PC-9 (cell line): ENCODE results near the gene TPK1. TPM values are rescaled to one million over a fixed set of nuclear protein-coding genes. Genes with fewer than 3 reads are reported as not detected.

Experiments
- BruUV-seq: library from RNA; stranded (reverse); fragments of 400-500 nt; replicated peaks from 2 replicates; lab custom pipeline; 2021; lab: Mats Ljungman, UMichigan
- CTCF ChIA-PET: fragments of 300-600 bp; sonication (Branson Sonifier 250); formaldehyde crosslinking; loops from one replicate; lab custom pipeline; 2022; ENCODE audit warnings: antibody characterized with exemption; lab: Charles Lee
- POLR2A ChIA-PET: fragments of 300-600 bp; sonication (Branson Sonifier 250); formaldehyde crosslinking; loops from one replicate; lab custom pipeline; 2022; ENCODE audit warnings: antibody characterized with exemption; ENCODE audit not compliant: unreplicated experiment; lab: Charles Lee
- DNase-seq, 2 experiments: peaks; one replicate each; pipeline versions ENCODE4 v3.0.0 to v3.0.0-alpha.2; 2015 to 2022; ENCODE audit warnings: mixed read lengths in 1 of 2
- H2AFZ ChIP-seq: fragments of 200-600 bp; sonication (generic); 2 replicates; pipeline ENCODE4 v1.8.1; 2017; ENCODE audit warnings: antibody characterized with exemption
- H3F3A ChIP-seq: fragments of 200-600 bp; sonication (generic); 2 replicates; pipeline ENCODE4 v1.8.1; 2017; ENCODE audit warnings: antibody characterized with exemption, mild to moderate bottlenecking, low read depth; ENCODE audit not compliant: insufficient read depth
- H3K27ac ChIP-seq: fragments of 200-600 bp; sonication (generic); 2 replicates; pipeline ENCODE4 v1.6.1; 2016; ENCODE audit warnings: mixed run types
- H3K27me3 ChIP-seq: fragments of 200-600 bp; sonication (generic); 2 replicates; pipeline ENCODE4 v1.6.1; 2016; ENCODE audit warnings: low read depth, mixed run types; ENCODE audit not compliant: insufficient read depth
- H3K36me3 ChIP-seq: fragments of 200-600 bp; sonication (generic); 2 replicates; pipeline ENCODE4 v1.6.1; 2016; ENCODE audit warnings: low read depth, mixed run types
- H3K4me1 ChIP-seq: fragments of 200-600 bp; sonication (generic); replicated peaks from 2 replicates; pipeline ENCODE4 v1.6.1; 2016; ENCODE audit warnings: mixed run types; ENCODE audit not compliant: insufficient read depth
- H3K4me2 ChIP-seq: fragments of 200-600 bp; sonication (generic); 2 replicates; pipeline ENCODE4 v1.6.1; 2017; ENCODE audit warnings: mixed run types
- H3K4me3 ChIP-seq: fragments of 200-600 bp; sonication (generic); 2 replicates; pipeline ENCODE4 v1.6.1; 2016; ENCODE audit warnings: mixed run types
- H3K79me2 ChIP-seq: fragments of 200-600 bp; sonication (generic); 2 replicates; pipeline ENCODE4 v1.6.1; 2017; ENCODE audit warnings: low read depth, mixed run types
- H3K9me2 ChIP-seq: fragments of 200-600 bp; sonication (generic); 2 replicates; pipeline ENCODE4 v1.8.1; 2017; ENCODE audit warnings: mild to moderate bottlenecking; ENCODE audit not compliant: insufficient read depth
- H3K9me3 ChIP-seq: fragments of 200-600 bp; sonication (generic); 2 replicates; pipeline ENCODE4 v1.8.1; 2016; ENCODE audit warnings: low read depth; ENCODE audit not compliant: insufficient read depth
- H4K20me1 ChIP-seq: fragments of 200-600 bp; sonication (generic); 2 replicates; pipeline ENCODE4 v1.8.1; 2017; ENCODE audit not compliant: insufficient read depth
- EZH2 ChIP-seq: fragments of 200-600 bp; sonication (generic); IDR thresholded peaks from 2 replicates; pipeline ENCODE4 v1.8.0; 2017; ENCODE audit warnings: antibody characterized with exemption, low read depth
- intact Hi-C: fragments of 100-400 bp; cut with micrococcal nuclease; formaldehyde crosslinking; loops from one replicate; pipeline ENCODE4 v1.10.0; 2022; ENCODE audit not compliant: unreplicated experiment
- total RNA-seq: library from RNA; stranded (reverse); gene quantifications from 2 replicates; pipeline ENCODE4 v1.2.3, GENCODE V29; 2021
- TF ChIP-seq, protein P1 (sequence below): fragments of 200-600 bp; sonication (generic); conservative IDR thresholded peaks from 2 replicates; pipeline ENCODE4 v1.6.1; 2017; ENCODE audit warnings: mixed run types, antibody characterized with exemption, mild to moderate bottlenecking, moderate library complexity

TPK1 gene
- total RNA-seq, 1 experiment from 2014 or later: 0.90 TPM

DNA sequence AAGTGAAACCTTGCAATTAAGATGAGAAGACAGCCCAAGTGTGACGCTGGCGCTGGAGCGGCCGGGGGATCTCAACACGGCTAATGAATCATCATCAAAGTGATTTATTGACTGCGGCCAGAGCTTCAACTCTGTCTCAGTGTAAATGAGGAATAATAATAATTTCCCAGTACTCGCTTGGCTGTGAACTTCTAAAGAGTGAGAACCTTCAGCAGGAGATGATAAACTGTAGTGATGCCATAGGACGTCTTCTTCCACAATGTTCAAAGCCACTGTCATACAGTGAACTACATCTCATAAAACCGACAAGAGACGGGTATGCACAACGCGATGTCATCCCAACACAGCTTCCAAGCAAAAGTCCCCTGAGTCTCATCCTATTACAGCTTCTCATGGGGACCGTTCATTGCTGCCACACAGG, 308.8 kb downstream of the TPK1 start:
- no TSS peak for BruUV-seq
- Histone ChIP-seq H3F3A (no peaks in the 10 kb centered on the region), H3K9me2 (no peaks in the 10 kb centered on the region; the same call in 1 of the 2 replicates), H3K36me3 (no peaks in the 10 kb centered on the region), H4K20me1 (no peaks in the 10 kb centered on the region), H2AFZ (no peak overlapping the region), H3K9me3 (no peaks in the 10 kb centered on the region), H3K79me2 (no peaks in the 10 kb centered on the region), H3K4me3 (no peak overlapping the region), H3K4me2 (no peak overlapping the region), H3K27me3 (no peaks in the 10 kb centered on the region), H3K27ac (no peak overlapping the region), H3K4me1 (no peaks in the 10 kb centered on the region)
- intact Hi-C loops: no loop called here
- DNase-seq: no peak
- POLR2A ChIA-PET: no interaction called here
- CTCF ChIA-PET: no interaction called here
- TF ChIP-seq EZH2: no peak
- TF ChIP-seq, protein P1, sequence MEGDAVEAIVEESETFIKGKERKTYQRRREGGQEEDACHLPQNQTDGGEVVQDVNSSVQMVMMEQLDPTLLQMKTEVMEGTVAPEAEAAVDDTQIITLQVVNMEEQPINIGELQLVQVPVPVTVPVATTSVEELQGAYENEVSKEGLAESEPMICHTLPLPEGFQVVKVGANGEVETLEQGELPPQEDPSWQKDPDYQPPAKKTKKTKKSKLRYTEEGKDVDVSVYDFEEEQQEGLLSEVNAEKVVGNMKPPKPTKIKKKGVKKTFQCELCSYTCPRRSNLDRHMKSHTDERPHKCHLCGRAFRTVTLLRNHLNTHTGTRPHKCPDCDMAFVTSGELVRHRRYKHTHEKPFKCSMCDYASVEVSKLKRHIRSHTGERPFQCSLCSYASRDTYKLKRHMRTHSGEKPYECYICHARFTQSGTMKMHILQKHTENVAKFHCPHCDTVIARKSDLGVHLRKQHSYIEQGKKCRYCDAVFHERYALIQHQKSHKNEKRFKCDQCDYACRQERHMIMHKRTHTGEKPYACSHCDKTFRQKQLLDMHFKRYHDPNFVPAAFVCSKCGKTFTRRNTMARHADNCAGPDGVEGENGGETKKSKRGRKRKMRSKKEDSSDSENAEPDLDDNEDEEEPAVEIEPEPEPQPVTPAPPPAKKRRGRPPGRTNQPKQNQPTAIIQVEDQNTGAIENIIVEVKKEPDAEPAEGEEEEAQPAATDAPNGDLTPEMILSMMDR: no peak

DNA sequence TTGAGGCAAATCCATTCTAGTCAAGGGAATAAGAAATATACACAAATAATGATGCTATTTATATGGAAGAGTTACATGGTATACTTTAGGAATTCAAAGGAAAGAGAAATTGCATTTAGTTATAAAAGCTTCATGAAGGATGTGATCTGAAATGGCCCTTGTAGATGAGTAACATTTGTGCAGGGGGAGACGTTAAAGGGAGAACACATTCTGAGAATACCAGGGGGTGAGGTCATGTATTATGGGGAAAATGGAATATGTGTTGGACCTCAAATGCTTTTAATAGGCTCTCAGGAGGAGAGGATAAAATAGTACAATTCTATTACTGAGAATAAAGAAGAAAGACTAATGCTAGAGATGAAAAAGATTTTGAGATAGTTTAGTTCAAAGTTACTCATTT, 309.9 kb downstream of the TPK1 start:
- Histone ChIP-seq H3K4me2 (no peak overlapping the region), H3K4me1 (no peaks in the 10 kb centered on the region), H3F3A (no peaks in the 10 kb centered on the region), H2AFZ (no peak overlapping the region), H3K27ac (no peak overlapping the region), H3K9me3 (no peaks in the 10 kb centered on the region), H3K79me2 (no peaks in the 10 kb centered on the region), H3K4me3 (no peak overlapping the region), H3K9me2 (peaks cover 4% of the 10 kb centered on the region), H3K36me3 (no peaks in the 10 kb centered on the region), H4K20me1 (no peaks in the 10 kb centered on the region), H3K27me3 (no peaks in the 10 kb centered on the region)
- DNase-seq: no peak
- intact Hi-C loops: no loop called here
- no peak for TF ChIP-seq EZH2
- TF ChIP-seq, protein P1: no peak
- POLR2A ChIA-PET: no interaction called here
- BruUV-seq: no TSS peak
- CTCF ChIA-PET: no interaction called here

DNA sequence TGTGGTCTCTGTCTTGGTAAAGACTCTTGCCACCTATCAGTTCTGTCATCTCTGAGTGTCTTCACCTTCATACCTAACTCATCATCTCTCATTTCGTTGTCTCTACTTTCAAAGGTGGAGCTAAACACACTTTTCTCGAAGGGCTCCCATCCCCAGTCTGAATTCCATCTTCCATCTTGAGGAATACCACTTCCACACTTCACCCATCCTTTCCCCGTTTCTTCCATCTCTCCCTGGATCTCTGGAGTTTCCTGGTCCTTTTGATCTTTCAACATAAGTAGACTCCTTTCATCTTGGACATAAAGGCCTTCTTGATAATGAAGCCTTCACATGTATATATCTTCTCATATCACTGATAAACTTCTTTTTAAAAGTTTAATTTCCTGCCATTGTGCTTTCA, 311.6 kb downstream of the TPK1 start:
- Histone ChIP-seq H3K9me3 (no peaks in the 10 kb centered on the region), H3F3A (no peaks in the 10 kb centered on the region), H3K79me2 (no peaks in the 10 kb centered on the region), H2AFZ (no peak overlapping the region), H3K9me2 (peaks cover 7% of the 10 kb centered on the region), H4K20me1 (no peaks in the 10 kb centered on the region), H3K36me3 (no peaks in the 10 kb centered on the region), H3K27ac (no peak overlapping the region), H3K4me1 (no peaks in the 10 kb centered on the region), H3K4me2 (no peak overlapping the region), H3K27me3 (no peaks in the 10 kb centered on the region), H3K4me3 (no peak overlapping the region)
- CTCF ChIA-PET: no interaction called here
- TF ChIP-seq EZH2: no peak
- TF ChIP-seq, protein P1: no peak
- DNase-seq: no peak
- no TSS peak for BruUV-seq
- intact Hi-C loops: no loop called here
- POLR2A ChIA-PET: no interaction called here
